HFF-Myc (cell line): ENCODE data around the gene PTPN3.

Experiments used
- DNase-seq: peaks from one replicate; pipeline ENCODE4 v3.0.0-alpha.2; 2011; ENCODE audit warnings: low read depth; ENCODE audit errors: extremely low read depth
- H3K4me3 ChIP-seq: replicated peaks from 2 replicates; pipeline ENCODE4 v1.5.1; 2011; ENCODE audit warnings: low read depth, mild to moderate bottlenecking, control low read depth, low read length
- TF ChIP-seq, protein P1 (sequence below): IDR thresholded peaks from 2 replicates; pipeline ENCODE4 v1.5.1; 2012; ENCODE audit warnings: mild to moderate bottlenecking, low read depth, low read length, control low read depth; ENCODE audit errors: missing control alignments

The PTPN3 gene

GRCh38 chr9:109421026-109421970 is 76.8 kb downstream of the PTPN3 start:
- TF ChIP-seq, protein P1, sequence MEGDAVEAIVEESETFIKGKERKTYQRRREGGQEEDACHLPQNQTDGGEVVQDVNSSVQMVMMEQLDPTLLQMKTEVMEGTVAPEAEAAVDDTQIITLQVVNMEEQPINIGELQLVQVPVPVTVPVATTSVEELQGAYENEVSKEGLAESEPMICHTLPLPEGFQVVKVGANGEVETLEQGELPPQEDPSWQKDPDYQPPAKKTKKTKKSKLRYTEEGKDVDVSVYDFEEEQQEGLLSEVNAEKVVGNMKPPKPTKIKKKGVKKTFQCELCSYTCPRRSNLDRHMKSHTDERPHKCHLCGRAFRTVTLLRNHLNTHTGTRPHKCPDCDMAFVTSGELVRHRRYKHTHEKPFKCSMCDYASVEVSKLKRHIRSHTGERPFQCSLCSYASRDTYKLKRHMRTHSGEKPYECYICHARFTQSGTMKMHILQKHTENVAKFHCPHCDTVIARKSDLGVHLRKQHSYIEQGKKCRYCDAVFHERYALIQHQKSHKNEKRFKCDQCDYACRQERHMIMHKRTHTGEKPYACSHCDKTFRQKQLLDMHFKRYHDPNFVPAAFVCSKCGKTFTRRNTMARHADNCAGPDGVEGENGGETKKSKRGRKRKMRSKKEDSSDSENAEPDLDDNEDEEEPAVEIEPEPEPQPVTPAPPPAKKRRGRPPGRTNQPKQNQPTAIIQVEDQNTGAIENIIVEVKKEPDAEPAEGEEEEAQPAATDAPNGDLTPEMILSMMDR: no peak
- no peak overlapping the region for H3K4me3 ChIP-seq
- no peak for DNase-seq

GRCh38 chr9:109419531-109419930 is 78.6 kb downstream of the PTPN3 start:
- no peak for DNase-seq
- H3K4me3 ChIP-seq: no peak overlapping the region
- TF ChIP-seq, protein P1: no peak

GRCh38 chr9:109418827-109419226 is 79.3 kb downstream of the PTPN3 start:
- no peak for DNase-seq
- TF ChIP-seq, protein P1: no peak
- no peak overlapping the region for H3K4me3 ChIP-seq

- H3K4me3 ChIP-seq: no peak overlapping the region
- TF ChIP-seq, protein P1: no peak
- DNase-seq: no peak
Measured at GRCh38 chr9:109417585-109418544, 80.2 kb downstream of the PTPN3 start.

- TF ChIP-seq, protein P1: no peak
- H3K4me3 ChIP-seq: no peak overlapping the region
- DNase-seq: no peak
Measured at GRCh38 chr9:109417054-109417453, 81.1 kb downstream of the PTPN3 start.

GRCh38 chr9:109416135-109416706 is 81.9 kb downstream of the PTPN3 start:
- DNase-seq: no peak
- no peak overlapping the region for H3K4me3 ChIP-seq
- TF ChIP-seq, protein P1: no peak
